GM21717 (cell line): ENCODE results near the gene TAT.
"Not testable (repeated sequence)": the region's sequence is repeated elsewhere in the genome, so short reads cannot be mapped to it uniquely, and the experiment has no call there.

Experiments used
- ATAC-seq: cut with Tn5 transposase; IDR thresholded peaks from one replicate; pipeline ENCODE4 v1.9.1; 2021; ENCODE audit warnings: mild to moderate bottlenecking, moderate library complexity; ENCODE audit not compliant: unreplicated experiment

TAT gene

GRCh38 chr16:71585318-71585703 is 8.4 kb upstream of the TAT start:
- ATAC-seq = no peak

- no peak for ATAC-seq
Measured at GRCh38 chr16:71584543-71585317, 7.8 kb upstream of the TAT start.

DNA sequence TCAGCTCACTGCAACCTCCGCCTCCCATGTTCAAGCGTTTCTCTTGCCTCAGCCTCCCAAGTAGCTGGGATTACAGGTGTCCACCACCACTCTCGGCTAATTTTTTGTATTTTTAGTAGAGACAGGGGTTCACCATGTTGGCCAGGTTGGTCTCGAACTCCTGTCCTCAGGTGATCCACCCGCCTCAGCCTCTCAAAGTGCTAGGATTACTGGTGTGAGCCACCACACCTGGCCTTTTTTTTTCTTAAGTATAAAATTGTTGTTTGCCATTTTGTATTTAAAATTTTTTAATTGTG is 5.6 kb upstream of the TAT start:
- not testable (repeated sequence) for ATAC-seq

DNA sequence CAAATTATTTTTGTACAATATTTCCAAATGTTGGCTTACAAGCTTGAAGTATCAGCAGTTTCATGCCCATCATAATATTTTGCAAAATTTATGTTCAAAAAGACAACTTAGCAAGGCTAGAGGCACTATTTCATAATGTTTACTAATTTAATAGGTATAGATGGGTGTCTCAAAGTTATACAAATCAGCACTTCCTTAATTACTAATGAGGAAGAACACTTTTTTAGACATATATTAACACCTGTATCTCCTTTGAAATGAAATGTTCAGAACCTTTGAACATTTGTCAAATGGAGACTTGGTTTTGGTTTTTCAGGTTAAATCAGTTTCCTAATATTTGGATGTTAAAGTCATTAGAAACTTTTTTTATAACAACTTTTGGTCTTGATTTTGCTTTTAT is 2.2 kb downstream of the TAT start:
- ATAC-seq = no peak

DNA sequence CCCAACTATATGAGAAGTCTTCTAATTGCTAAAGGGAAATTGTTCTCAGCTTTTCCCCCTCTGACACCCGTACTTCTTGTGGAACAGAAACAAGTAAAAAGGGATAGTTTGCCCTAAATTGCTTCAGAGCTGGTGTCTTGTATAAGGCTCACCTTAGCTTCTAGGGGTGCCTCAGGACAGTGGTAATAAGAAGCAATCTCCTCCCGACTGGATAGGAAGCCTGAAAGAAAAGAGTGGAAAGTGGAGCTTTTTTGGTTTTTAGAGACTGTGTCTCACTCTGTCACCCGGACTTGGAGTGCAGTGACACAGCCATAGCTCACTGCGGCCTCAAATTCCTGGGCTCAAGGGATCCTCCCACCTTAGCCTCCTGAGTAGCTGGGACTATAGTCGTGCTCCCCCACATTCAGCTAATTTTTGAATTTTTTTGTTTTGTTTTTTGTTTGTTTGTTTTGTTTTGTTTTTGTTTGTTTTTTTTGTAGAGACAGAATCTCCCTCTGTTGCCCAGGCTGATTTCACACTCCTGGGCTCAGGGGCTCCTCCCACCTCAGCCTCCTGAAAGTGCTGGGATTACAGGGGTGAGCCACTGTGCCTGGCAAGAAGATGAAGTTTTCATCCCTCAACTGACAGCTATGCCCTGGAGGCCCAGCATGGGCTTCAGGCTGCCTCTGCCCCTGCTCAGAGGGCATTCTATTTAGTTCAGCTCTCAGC is 3.4 kb downstream of the TAT start:
- ATAC-seq = no peak

DNA sequence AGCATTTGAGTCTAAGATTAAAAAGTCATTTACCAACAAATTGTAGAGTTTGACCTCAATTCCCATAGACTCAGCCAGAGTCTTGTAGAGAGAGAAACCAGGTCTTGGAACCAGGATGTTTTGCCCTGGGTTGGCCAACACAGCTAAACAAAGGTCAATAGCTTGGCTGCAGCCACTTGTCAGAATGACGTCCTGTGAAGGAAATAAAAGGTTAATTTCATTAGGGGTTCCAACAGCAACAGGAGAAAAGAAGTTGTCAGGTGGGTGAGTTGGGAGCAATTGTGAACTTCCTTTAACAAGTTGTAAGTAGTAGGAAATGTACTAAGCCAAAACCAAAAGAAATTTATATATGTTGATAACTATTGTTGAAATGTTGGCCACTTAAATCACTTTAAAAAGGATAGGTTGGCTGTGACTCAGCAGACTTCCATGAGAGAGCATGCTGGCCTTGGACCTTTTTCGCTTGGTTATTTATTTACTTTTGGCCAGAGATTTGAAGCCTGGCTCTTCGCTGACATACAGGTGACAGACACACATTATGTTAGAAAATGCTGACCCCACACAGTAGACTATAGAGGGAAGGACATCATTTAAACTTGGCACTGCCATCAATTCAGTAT is 4.3 kb downstream of the TAT start:
- ATAC-seq = no peak

- no peak for ATAC-seq
Measured at GRCh38 chr16:71570144-71570543, 6.7 kb downstream of the TAT start.

GRCh38 chr16:71569621-71570020 is 7.3 kb downstream of the TAT start:
- no peak for ATAC-seq

DNA sequence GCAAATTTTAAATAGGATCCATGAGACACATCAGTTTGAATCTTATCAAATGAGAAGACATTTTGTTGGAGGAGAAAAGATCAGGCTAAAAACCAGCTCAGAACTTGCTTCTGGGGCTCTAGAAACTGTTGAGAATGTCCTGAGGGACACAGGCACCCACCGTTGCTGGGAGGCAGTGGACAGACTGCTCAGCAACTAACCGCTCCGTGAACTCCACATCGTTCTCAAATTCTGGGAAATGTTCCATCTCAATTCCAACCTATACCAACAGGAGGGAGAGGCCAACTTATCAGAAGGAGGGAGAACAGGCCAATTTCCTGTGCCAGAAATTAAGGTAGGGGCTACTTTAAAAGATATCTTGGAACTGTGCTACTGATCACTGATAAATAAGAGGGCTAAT is 8.3 kb downstream of the TAT start:
- no peak for ATAC-seq

DNA sequence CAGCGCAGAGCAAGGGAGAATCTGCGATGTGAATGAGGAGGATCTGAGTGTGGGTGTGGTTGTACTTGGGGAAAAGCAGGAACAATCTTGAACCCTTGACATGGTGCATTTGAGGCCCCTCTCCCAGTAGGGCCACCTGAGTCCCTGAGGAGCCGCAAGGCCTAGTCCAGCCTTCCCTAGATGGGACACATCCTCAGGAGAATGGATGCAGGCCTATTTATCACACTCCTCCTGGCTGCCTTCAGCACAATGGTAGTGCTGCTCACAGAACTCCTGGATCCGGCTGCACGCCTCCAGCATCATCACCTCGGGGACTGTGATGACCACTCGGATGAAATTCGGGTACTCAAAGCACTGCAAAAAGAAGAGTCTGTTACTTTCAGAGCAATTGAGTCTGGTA is 9.0 kb downstream of the TAT start:
- no peak for ATAC-seq

DNA sequence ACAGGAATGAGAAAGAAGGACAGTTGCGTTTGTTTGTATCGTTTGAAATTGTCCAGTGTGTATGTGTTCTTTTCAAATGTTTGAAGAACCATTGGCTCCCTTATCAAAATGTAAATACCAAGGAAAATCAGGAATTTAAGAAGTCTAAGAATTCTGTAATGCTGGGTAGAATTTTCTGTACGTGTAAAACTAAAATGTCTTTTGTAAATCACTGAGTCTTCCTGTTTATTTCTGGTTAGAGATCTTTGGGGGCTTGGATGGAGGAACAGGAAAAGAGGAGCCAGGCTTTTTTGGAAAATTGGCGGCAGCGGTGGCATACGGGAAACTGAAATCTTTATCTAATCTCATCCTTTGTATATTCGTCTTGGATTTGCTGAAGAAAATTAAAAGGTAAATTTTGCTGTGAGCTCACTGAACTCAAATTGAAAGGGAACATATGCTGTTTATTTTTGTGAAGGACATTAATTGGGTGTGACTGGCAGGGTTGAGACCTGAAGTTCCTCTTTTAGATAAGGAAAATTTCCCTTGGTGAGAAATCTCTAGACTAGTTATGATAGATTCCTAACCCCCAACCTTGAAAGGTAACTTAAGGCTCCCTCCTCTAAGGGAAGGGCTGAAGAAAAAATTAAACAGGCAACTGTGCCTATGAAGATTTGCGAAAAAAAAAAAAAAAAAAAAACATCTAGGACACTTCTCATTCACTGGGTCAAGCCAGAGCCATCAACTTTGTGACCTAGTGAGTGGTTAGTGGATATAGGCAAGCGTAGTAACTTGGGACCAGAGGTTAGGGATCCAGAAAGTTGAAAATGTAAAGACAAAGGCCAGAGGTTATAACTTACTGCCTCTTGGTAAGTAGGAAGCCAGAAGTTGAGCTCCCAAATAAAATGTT is 10.8 kb downstream of the TAT start:
- no peak for ATAC-seq

DNA sequence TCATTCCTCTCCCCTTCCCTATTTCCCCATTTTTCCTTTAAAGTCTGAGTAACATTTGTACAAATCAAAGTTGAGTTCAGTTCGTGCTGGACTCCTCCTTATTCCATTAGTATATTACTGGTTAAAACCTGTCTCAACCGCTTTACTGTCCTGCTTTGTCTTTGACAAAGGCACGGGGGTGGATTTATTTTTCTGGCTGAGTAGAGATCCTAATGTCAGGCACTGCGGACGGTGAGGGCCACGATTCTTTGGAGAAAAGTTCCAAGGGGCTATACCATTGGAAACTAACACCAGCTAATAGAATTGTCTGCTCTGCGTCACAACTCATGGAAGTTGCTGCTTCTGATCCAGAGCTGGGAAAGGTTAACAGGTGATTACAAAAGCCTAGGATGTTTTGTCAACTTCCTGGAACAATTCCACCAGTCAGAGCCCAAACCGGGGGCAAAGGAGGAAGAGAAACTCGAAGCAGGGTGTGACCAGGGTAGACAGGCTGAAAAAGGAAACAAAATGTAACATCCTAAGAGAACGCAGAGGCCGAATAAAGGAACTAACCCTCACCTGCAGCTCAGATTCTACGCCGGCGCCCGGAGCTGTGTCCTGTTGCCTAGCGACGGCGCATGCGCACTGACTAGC is 12.4 kb downstream of the TAT start:
- peak; percentile 9 for ATAC-seq

GRCh38 chr16:71562552-71562951 is 14.3 kb downstream of the TAT start:
- ATAC-seq = no peak

DNA sequence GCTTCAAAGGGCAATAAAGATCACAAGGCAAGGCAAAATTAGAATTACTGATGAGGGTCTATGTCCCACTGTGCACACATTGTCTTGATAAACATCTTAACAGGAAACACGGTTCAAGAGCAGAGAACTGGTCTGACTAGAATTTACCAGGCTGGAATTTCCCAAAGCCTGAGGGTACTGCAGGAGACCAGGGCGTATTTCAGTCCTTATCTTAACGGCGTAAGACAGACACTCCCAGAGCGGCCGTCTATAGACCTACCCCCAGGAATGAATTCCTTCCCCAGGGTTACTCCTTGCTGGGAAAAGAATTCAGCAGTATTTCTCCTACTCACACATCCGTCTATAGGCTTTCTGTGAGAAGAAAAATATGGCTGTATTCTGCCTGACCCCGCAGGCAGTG is 15.0 kb downstream of the TAT start:
- not testable (repeated sequence) for ATAC-seq

DNA sequence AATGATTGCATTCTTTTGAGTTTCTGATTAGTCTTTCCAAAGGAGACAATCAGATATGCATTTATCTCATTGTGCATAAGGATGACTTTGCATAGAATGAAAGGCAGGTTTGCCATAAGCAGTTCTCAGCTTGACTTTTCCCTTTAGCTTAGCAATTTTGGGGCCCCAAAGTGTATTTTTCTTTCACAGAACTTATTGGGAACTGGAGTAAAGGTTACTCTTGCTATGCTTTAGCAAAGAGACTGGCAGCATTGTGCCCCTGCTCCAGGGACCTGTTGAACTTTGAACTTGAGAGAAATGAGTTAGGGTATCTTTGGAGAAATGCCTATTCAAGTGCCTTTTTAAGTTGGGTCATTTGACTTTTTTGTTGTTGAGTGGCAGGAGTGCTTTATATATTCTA is 17.0 kb downstream of the TAT start:
- ATAC-seq = no peak

- no peak for ATAC-seq
Measured at GRCh38 chr16:71557954-71558582, 18.8 kb downstream of the TAT start.

GRCh38 chr16:71557299-71557698 is 19.6 kb downstream of the TAT start:
- ATAC-seq = no peak

GRCh38 chr16:71555230-71555891 is 21.5 kb downstream of the TAT start:
- no peak for ATAC-seq

DNA sequence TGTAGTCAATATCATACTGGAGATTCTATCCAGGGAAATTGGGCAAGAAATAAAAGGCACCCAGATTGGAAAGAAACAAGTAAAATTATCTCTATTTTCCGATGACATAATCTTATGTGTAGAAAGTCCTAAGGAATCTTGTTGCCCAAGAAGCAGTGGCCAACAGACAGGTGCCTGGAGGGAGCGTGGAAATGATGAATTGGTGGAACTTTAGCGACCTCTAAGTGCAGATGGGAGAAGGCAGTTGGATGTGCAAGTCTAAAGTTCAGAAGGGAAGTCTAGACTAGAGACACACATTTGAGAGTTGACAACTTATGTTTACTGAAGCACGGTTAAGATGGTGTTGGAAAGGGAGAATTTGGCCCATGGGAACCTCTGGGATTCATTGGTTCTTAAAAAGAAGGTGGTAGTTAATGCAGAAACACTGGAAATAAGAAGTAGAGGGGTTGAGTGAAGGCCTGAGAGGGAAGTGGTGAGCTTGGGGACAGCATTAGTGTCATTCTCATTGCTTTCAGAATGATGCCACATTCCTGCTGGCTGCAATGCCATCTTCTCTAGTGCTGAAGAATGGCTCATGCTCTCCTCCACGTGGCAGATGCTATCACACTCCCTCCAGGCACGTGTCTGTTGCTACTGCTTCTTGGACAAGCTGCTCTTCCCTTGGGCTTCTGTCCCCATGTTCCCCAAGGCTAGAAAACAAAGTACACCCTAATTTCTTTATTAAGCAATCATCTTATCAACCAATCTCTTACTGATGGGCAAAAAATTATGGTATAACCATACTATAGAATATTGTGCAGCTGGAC is 24.0 kb downstream of the TAT start:
- ATAC-seq = no peak
